ENCODE data around the gene DENND11.
A peak's percentile ranks its signal among the peaks of the same experiment; 100 is the strongest.

DENND11 gene

DNA sequence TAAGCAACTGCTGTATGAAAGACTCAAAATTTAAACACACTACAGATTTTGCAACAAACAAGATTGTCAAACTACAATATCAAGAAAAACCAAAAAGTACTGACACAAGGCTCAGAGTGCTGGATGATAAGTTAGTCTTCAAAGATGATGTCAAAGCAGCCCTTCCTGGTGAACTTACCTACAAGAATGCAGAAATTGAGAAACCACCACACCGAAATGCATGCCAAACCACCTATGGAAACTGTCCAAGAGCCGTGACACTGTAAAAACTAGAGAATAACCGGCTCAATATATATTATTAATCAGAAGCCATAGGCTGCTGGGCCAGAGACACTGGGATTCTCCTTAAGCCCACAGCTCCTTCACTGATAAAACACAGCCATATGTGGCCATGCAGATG is 25.3 kb downstream of the DENND11 start:
- no peak for DNase-seq

- DNase-seq = no peak
Measured at GRCh38 chr7:141675436-141676215, 26.3 kb downstream of the DENND11 start.

DNA sequence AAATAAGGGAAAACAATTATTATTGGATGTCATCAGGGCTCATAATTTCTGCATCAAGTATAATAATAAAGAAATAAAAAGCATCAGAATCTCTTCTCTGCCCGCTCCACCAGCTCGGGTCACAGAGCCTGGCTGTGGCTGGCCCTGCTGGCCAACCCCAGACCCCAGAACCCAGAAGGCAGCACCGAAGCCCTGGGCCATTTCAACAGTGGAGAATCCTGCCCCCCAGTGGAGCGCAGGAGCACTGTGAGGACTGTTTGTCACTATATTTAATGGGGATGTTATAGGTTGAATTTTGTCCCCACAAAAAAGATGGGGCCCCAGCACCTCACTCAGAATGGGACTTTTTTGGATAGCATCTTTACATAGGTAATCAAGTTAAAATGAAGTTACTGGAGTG is 27.3 kb downstream of the DENND11 start:
- DNase-seq = no peak

GRCh38 chr7:141674171-141674671 is 27.7 kb downstream of the DENND11 start:
- no peak for DNase-seq

GRCh38 chr7:141673346-141673745 is 28.6 kb downstream of the DENND11 start:
- DNase-seq = no peak

DNA sequence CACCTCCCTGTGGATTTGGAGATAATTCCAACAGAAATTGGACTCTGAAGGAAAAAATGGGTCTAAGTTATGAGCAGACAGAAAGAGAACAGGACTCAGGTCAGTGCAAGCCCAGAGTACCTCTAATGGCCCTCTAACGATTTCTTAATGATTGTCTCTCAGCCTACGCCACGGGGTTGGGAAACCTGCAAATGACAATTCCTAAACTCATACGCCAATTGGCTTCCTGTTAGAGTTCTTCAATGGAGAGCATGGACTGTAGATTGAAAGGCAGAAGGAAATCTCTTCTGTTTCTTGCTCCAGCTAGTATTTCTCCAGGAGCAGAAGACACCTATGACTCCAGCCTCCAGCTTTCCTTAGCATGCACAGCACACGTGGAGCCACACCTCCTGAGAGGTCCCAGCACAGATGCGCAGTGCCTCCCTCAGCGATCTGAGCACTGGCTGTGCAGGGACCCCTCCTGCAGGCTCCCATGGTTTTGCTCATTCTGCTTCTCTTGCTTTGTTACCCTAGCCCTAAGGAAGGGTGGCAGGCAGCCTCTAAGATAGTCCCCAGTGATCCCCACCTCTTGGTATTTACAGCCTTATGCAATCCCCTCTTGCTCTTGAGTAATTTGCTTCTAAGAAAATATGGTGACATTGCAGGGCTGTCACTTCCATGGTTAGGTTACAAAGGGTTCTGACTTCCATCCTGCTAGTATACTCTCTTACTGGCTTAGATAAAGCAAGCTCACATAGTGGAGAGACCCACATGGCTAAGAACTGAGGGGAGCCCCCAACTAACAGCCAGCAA is 30.1 kb downstream of the DENND11 start:
- no peak for DNase-seq

DNA sequence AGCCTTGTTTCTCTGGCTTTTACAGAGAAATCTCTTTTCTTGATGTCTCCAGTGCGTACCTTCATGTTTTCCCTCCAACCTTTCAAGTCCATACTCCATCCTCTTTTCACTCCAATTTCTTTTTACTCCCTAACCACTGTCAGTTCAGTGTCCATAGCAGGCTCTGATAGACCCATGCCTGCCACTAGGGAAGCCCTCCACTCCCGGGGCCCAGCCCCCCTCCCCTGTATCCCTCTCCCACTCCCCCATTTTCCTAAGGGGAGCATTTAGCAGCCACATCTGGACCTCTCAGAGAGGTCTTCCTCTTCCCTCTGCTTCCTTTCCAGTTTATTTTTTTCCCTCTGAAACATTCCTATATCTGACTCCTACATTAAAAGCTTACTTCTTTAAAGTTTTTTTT is 33.1 kb downstream of the DENND11 start:
- no peak for DNase-seq

DNA sequence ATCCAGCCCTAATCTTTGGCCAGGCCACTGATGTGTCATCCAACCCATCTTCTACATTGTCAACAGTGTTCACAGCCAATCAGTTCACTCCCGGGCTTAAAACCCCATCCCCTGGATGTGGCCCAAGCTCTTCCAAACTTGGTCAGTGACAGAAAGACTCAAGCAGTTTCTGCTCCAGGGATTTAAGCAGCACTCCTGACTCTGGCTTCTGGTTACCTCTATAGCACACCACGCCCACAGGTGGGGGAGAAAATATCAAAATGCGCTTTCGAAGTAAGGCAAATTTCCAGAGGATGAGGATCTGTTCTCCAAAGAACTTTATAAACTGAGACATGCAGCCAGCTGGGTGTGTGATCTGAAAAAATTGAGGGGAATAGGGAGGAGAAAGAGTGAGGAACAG is 35.9 kb downstream of the DENND11 start:
- no peak for DNase-seq

DNA sequence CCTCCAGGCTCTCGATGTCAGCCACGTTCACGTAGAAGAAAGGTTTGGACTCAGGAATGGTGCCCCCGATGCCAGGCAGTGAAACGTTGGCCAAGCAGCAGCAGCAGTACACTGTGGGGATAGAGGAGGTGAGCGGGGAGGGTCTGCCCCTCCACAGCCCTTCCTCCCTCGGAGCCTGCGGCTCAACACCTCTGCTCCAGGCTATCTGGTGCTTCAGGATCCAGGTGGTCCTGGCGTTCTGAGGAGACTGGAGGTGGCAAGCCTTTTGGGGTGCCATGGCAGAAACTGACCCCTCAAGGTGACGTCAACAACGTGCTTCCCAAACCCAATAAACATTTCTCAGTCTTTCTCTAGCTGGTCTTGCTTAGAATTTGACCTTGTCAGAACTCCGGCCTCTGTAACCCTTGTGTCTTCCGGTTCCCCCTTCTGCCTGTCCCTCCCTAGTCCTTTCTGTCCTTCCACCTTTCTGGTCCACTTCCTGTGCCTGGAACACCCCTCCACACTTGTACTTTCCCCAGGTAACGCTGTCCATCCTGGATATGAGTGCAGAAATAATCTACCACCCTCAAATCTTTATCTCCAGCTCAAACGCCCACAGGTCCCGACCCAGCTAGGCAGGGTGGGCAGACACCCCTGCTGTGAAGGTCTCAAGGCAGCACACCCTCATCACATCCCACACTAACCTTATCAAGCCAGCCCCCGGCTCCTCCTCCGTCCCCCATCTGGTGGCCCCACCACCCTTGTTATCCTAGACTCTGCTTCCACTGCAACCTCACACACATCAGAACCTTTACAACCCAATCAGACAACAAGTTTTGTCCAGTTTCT is 36.5 kb downstream of the DENND11 start:
- no peak for DNase-seq

DNA sequence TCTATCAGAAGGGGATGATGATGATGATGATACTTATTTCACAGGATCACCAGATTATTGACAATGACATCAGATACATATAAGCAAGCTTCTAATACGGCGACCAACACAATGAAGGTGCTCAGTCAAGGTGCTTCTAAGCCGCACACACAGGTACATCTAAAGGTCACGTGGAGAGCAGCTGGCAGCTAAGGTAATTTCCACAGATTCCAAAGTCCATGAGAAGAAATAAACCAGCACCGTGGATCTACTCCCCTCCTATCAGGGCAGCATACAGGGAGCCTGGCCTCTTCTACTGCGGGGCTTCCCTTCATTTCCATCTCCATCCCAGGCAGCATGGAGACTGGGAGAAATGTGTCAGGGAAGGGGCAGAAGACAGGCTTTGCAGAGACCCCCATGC is 37.5 kb downstream of the DENND11 start:
- DNase-seq = no peak

DNA sequence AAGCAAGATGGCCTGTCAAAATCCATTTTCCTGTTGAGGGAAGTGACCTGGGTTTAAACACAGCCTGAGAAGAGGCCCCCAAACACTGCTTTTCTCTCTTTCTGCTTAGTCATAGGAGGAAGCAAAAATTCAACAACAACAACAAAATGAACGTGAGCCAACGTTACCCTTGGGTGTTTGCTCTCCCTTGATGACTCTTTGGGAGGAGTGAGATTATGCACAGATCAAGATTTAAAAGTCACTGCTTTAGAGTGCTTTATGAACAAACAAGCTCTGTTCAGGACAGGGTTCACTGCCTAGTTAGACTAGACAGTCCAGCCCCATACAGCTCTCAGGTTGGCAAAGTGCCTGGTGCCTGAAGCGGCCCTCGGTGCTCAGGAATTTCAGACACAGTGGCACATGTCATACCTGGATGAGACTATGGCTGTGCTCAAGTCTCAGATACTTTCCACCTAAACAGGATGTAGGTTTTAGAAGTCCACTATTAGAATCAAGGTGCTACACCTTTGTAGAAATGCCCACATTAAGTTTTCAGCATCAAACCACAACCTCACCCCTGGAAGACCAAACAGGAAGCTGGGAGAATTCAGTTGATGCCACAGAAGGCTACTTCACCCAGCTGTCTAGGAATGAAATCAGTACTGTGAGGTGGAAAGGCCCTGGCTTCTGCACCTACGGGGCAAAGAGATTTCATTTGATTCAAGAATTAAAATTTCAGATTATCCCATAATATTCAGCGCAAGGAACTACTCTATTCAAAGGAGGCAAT is 38.7 kb downstream of the DENND11 start:
- DNase-seq = no peak

DNA sequence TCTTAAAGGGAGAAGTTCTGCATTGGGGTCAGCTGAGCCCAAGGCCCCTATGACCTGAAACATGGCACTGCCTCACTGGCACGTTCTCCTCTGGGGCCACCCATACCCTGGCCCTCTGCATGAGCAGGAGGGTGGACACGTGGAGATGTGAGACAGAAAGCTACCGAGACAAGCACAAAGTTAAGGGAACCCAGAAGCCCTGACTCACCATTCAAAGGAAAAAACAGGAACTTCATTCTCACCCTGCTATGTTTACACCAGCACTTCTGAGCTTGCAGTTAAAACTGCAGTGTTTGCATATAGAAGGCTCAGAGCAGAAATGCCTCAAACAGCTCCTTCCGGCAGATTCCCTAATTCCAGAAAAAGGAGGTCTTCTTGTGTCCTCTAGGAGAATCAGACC is 41.7 kb downstream of the DENND11 start:
- DNase-seq = no peak

GRCh38 chr7:141659501-141659900 is 42.5 kb downstream of the DENND11 start:
- no peak for DNase-seq

- peak; percentile 46 for DNase-seq
Measured at GRCh38 chr7:141654551-141654950, 47.4 kb downstream of the DENND11 start.

- no peak for DNase-seq
Measured at GRCh38 chr7:141652691-141653090, 49.3 kb downstream of the DENND11 start.

Measured in NK-92 treated with Interleukin-12 subunit alpha and Interleukin-12 subunit beta, amount 100 ng/mL, for 24 hours (cell line).